Mammary epithelial cell (primary cell): Measurements from ENCODE around the gene PTPRM.

Source experiments
- CTCF ChIP-seq, 2 donors: IDR thresholded peaks in 1 of 2; conservative IDR thresholded peaks in 1 of 2; 2 replicates each; pipeline ENCODE4 v1.5.1; 2011 to 2012; ENCODE audit warnings: inconsistent platforms in 2 of 2, low read length in 2 of 2, mild to moderate bottlenecking in 2 of 2, control low read depth in 1 of 2, low read depth in 1 of 2; ENCODE audit not compliant: insufficient read depth in 1 of 2; ENCODE audit errors: extremely low read depth in 1 of 2
- EZH2 ChIP-seq: IDR thresholded peaks from 2 replicates; pipeline ENCODE4 v1.6.1; 2012; ENCODE audit warnings: low read length, inconsistent platforms, borderline replicate concordance

- TF ChIP-seq EZH2, result no peak
- TF ChIP-seq CTCF (conservative IDR thresholded peaks at IDR 0.05 in 1 of 2, IDR thresholded peaks at IDR 0.05 in 1 of 2; ENCODE audit: extremely low read depth in 1 of 2, insufficient read depth in 1 of 2, low read depth in 1 of 2, low read length in 2 of 2), result no peak
Observed at GRCh38 chr18:8400825-8401224, 833.7 kb downstream of the PTPRM start.
